SK-N-SH treated with all-trans-retinoic acid at 6 μM for 48 hours (cell line): ENCODE data around the gene EXOC4.

Experiments used
- ATAC-seq: fragments of 200-7000 bp; cut with Tn5 transposase; 3 replicates; pipeline ENCODE4 v1.9.1; 2020; ENCODE audit warnings: mild to moderate bottlenecking, moderate library complexity
- ARNTL ChIP-seq: fragments of 450-650 bp; formaldehyde crosslinking; IDR thresholded peaks from 2 replicates; pipeline ENCODE4 v1.5.0; 2020; ENCODE audit warnings: low read depth, mild to moderate bottlenecking, moderate library complexity, borderline replicate concordance
- BACH2 ChIP-seq: fragments of 250-450 bp; sonication (Bioruptor Pico); IDR thresholded peaks from 2 replicates; pipeline ENCODE4 v1.9.0; 2021; ENCODE audit warnings: mild to moderate bottlenecking, borderline replicate concordance
- CREB5 ChIP-seq: fragments of 250-450 bp; sonication (Bioruptor Pico); IDR thresholded peaks from 2 replicates; pipeline ENCODE4 v1.5.1; 2020; ENCODE audit warnings: low read depth, mild to moderate bottlenecking, moderate library complexity
- CSDC2 ChIP-seq: fragments of 250-450 bp; sonication (Bioruptor Pico); IDR thresholded peaks from 2 replicates; pipeline ENCODE4 v1.5.0; 2020; ENCODE audit warnings: mild to moderate bottlenecking, moderate library complexity
- ESRRG ChIP-seq: fragments of 250-450 bp; sonication (Bioruptor Pico); IDR thresholded peaks from 2 replicates; pipeline ENCODE4 v1.6.1; 2021; ENCODE audit warnings: mild to moderate bottlenecking
- GLIS3 ChIP-seq: fragments of 250-450 bp; sonication (Bioruptor Pico); IDR thresholded peaks from 2 replicates; pipeline ENCODE4 v1.5.0; 2020; ENCODE audit warnings: mild to moderate bottlenecking, moderate library complexity
- ISL1 ChIP-seq: fragments of 250-450 bp; sonication (Bioruptor Pico); IDR thresholded peaks from 2 replicates; pipeline ENCODE4 v2.1.2; 2022; ENCODE audit warnings: mild to moderate bottlenecking, moderate library complexity
- OSR1 ChIP-seq: fragments of 250-450 bp; sonication (Bioruptor Pico); IDR thresholded peaks from 2 replicates; pipeline ENCODE4 v1.8.0; 2022; ENCODE audit warnings: moderate library complexity, mild to moderate bottlenecking, inconsistent platforms
- PATZ1 ChIP-seq: fragments of 250-450 bp; sonication (Bioruptor Pico); IDR thresholded peaks from 2 replicates; pipeline ENCODE4 v1.8.0; 2020; ENCODE audit warnings: mild to moderate bottlenecking, moderate library complexity, borderline replicate concordance
- PPARA ChIP-seq: fragments of 250-450 bp; sonication (Bioruptor Pico); IDR thresholded peaks from 2 replicates; pipeline ENCODE4 v1.5.0; 2020; ENCODE audit warnings: mild to moderate bottlenecking, borderline replicate concordance
- RARB ChIP-seq: fragments of 250-450 bp; sonication (Bioruptor Pico); IDR thresholded peaks from 2 replicates; pipeline ENCODE4 v1.8.0; 2021; ENCODE audit warnings: mild to moderate bottlenecking, moderate library complexity
- SNAI2 ChIP-seq: fragments of 250-450 bp; sonication (Bioruptor Pico); IDR thresholded peaks from 2 replicates; pipeline ENCODE4 v1.5.0; 2020; ENCODE audit warnings: mild to moderate bottlenecking, moderate library complexity
- TCF4 ChIP-seq: fragments of 250-450 bp; sonication (Bioruptor Pico); IDR thresholded peaks from 2 replicates; pipeline ENCODE4 v1.8.0; 2021; ENCODE audit warnings: mild to moderate bottlenecking, moderate library complexity, borderline replicate concordance
- TOX ChIP-seq: fragments of 250-450 bp; sonication (Bioruptor Pico); IDR thresholded peaks from 2 replicates; pipeline ENCODE4 v1.8.0; 2021; ENCODE audit warnings: mild to moderate bottlenecking, moderate library complexity, borderline replicate concordance
- ZC3H10 ChIP-seq: fragments of 250-450 bp; sonication (Bioruptor Pico); IDR thresholded peaks from 2 replicates; pipeline ENCODE4 v1.5.1; 2021; ENCODE audit warnings: mild to moderate bottlenecking, moderate library complexity
- ZFP3 ChIP-seq: fragments of 250-450 bp; sonication (Bioruptor Pico); IDR thresholded peaks from 2 replicates; pipeline ENCODE4 v1.5.0; 2020; ENCODE audit warnings: mild to moderate bottlenecking, moderate library complexity
- ZFP30 ChIP-seq: fragments of 450-650 bp; formaldehyde crosslinking; IDR thresholded peaks from 2 replicates; pipeline ENCODE4 v1.5.0; 2022; ENCODE audit warnings: mild to moderate bottlenecking, moderate library complexity
- ZNF565 ChIP-seq: fragments of 450-650 bp; formaldehyde crosslinking; conservative IDR thresholded peaks from 2 replicates; pipeline ENCODE4 v1.5.0; 2020; ENCODE audit warnings: low read depth, mild to moderate bottlenecking, moderate library complexity
- ZNF70 ChIP-seq: fragments of 450-650 bp; formaldehyde crosslinking; IDR thresholded peaks from 2 replicates; pipeline ENCODE4 v1.5.0; 2020; ENCODE audit warnings: mild to moderate bottlenecking, moderate library complexity
- ZNF8 ChIP-seq: fragments of 450-650 bp; formaldehyde crosslinking; IDR thresholded peaks from 2 replicates; pipeline ENCODE4 v1.5.0; 2020; ENCODE audit warnings: mild to moderate bottlenecking, moderate library complexity
- TF ChIP-seq, protein P1 (sequence below): fragments of 250-450 bp; sonication (Bioruptor Pico); IDR thresholded peaks from 2 replicates; pipeline ENCODE4 v1.8.0; 2021; ENCODE audit warnings: low read depth, mild to moderate bottlenecking, moderate library complexity, borderline replicate concordance
- TF ChIP-seq, protein P2 (sequence below): fragments of 250-450 bp; sonication (Bioruptor Pico); IDR thresholded peaks from 2 replicates; pipeline ENCODE4 v1.5.0; 2020; ENCODE audit warnings: mild to moderate bottlenecking, moderate library complexity
- TF ChIP-seq, protein P3 (sequence below): fragments of 250-450 bp; sonication (Bioruptor Pico); IDR thresholded peaks from 2 replicates; pipeline ENCODE4 v1.5.1; 2021; ENCODE audit warnings: mild to moderate bottlenecking, moderate library complexity

The EXOC4 gene

DNA sequence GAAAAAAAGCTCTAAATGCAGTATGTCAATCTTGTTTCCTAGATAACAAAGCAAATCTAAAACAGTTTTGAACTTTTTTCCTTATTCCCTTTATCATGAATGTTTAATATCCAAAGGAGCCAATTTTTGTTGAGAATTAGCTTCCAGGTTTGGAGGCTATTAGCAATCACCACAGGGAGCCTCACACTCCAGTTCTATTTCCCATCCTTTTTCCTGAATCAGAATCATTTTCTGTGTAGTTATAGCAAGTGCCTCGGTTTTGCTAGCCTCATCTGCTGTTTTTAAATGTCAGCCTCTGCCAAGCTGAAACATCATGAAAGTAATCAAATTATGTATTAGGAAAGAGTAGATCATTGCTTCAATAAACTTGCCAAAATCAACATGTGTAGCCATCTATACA is 516.8 kb downstream of the EXOC4 start:
- TF ChIP-seq, protein P1, sequence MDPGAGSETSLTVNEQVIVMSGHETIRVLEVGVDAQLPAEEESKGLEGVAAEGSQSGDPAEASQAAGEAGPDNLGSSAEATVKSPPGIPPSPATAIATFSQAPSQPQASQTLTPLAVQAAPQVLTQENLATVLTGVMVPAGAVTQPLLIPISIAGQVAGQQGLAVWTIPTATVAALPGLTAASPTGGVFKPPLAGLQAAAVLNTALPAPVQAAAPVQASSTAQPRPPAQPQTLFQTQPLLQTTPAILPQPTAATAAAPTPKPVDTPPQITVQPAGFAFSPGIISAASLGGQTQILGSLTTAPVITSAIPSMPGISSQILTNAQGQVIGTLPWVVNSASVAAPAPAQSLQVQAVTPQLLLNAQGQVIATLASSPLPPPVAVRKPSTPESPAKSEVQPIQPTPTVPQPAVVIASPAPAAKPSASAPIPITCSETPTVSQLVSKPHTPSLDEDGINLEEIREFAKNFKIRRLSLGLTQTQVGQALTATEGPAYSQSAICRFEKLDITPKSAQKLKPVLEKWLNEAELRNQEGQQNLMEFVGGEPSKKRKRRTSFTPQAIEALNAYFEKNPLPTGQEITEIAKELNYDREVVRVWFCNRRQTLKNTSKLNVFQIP (CRISPR knock-in tag) = no peak
- no peak for TF ChIP-seq ZC3H10
- TF ChIP-seq SNAI2 (CRISPR knock-in tag) = no peak
- TF ChIP-seq ZFP30 (CRISPR knock-in tag) = peak; percentile 18; the same call in 1 of the 2 replicates
- TF ChIP-seq TCF4 (CRISPR knock-in tag) = peak; percentile 13; the same call in 1 of the 2 replicates
- TF ChIP-seq RARB (CRISPR knock-in tag) = no peak
- TF ChIP-seq ZNF70 = no peak
- 0 out of 2 replicates have a peak, but pooled peaks have one; percentile 49 for TF ChIP-seq CREB5 (CRISPR knock-in tag)
- TF ChIP-seq, protein P2, sequence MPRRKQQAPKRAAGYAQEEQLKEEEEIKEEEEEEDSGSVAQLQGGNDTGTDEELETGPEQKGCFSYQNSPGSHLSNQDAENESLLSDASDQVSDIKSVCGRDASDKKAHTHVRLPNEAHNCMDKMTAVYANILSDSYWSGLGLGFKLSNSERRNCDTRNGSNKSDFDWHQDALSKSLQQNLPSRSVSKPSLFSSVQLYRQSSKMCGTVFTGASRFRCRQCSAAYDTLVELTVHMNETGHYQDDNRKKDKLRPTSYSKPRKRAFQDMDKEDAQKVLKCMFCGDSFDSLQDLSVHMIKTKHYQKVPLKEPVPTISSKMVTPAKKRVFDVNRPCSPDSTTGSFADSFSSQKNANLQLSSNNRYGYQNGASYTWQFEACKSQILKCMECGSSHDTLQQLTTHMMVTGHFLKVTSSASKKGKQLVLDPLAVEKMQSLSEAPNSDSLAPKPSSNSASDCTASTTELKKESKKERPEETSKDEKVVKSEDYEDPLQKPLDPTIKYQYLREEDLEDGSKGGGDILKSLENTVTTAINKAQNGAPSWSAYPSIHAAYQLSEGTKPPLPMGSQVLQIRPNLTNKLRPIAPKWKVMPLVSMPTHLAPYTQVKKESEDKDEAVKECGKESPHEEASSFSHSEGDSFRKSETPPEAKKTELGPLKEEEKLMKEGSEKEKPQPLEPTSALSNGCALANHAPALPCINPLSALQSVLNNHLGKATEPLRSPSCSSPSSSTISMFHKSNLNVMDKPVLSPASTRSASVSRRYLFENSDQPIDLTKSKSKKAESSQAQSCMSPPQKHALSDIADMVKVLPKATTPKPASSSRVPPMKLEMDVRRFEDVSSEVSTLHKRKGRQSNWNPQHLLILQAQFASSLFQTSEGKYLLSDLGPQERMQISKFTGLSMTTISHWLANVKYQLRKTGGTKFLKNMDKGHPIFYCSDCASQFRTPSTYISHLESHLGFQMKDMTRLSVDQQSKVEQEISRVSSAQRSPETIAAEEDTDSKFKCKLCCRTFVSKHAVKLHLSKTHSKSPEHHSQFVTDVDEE (CRISPR knock-in tag) = no peak
- TF ChIP-seq ZNF565 (CRISPR knock-in tag) = no peak
- peak; percentile 75; the same call in 1 of the 2 replicates for TF ChIP-seq ISL1 (CRISPR knock-in tag)
- TF ChIP-seq BACH2 (CRISPR knock-in tag) = no peak
- 0 out of 2 replicates have a peak, but pooled peaks have one; percentile 41 for TF ChIP-seq GLIS3 (CRISPR knock-in tag)
- no peak for TF ChIP-seq OSR1 (CRISPR knock-in tag)
- no peak for TF ChIP-seq ZFP3 (CRISPR knock-in tag)
- ATAC-seq = no peak

- peak; percentile 79 for ATAC-seq
- TF ChIP-seq ESRRG (CRISPR knock-in tag) (no peak; the same call in 1 of the 2 replicates), RARB (CRISPR knock-in tag) (no peak), ZC3H10 (peak; percentile 38; the same call in 1 of the 2 replicates), ZNF8 (no peak), ISL1 (CRISPR knock-in tag) (peak; percentile 61), OSR1 (CRISPR knock-in tag) (no peak), CREB5 (CRISPR knock-in tag) (no peak), TOX (CRISPR knock-in tag) (no peak), ZNF70 (no peak), PATZ1 (CRISPR knock-in tag) (no peak), BACH2 (CRISPR knock-in tag) (no peak; the same call in 1 of the 2 replicates), ARNTL (CRISPR knock-in tag) (no peak), GLIS3 (CRISPR knock-in tag) (no peak), SNAI2 (CRISPR knock-in tag) (peak; percentile 57; the same call in 1 of the 2 replicates), ZFP30 (CRISPR knock-in tag) (no peak), PPARA (CRISPR knock-in tag) (no peak), CSDC2 (CRISPR knock-in tag) (no peak), TCF4 (CRISPR knock-in tag) (no peak), ZNF565 (CRISPR knock-in tag) (no peak), ZFP3 (CRISPR knock-in tag) (0 out of 2 replicates have a peak, but pooled peaks have one; percentile 45)
- TF ChIP-seq, protein P2 (CRISPR knock-in tag) = peak; percentile 51; the same call in 1 of the 2 replicates
- TF ChIP-seq, protein P3, sequence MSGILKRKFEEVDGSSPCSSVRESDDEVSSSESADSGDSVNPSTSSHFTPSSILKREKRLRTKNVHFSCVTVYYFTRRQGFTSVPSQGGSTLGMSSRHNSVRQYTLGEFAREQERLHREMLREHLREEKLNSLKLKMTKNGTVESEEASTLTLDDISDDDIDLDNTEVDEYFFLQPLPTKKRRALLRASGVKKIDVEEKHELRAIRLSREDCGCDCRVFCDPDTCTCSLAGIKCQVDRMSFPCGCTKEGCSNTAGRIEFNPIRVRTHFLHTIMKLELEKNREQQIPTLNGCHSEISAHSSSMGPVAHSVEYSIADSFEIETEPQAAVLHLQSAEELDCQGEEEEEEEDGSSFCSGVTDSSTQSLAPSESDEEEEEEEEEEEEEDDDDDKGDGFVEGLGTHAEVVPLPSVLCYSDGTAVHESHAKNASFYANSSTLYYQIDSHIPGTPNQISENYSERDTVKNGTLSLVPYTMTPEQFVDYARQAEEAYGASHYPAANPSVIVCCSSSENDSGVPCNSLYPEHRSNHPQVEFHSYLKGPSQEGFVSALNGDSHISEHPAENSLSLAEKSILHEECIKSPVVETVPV = no peak; the same call in 1 of the 2 replicates
These were observed 518.1 kb downstream of the EXOC4 start for GRCh38 chr7:133770863-133771492.
